ENCODE measurements around the gene IGSF21.

Gene IGSF21

DNA sequence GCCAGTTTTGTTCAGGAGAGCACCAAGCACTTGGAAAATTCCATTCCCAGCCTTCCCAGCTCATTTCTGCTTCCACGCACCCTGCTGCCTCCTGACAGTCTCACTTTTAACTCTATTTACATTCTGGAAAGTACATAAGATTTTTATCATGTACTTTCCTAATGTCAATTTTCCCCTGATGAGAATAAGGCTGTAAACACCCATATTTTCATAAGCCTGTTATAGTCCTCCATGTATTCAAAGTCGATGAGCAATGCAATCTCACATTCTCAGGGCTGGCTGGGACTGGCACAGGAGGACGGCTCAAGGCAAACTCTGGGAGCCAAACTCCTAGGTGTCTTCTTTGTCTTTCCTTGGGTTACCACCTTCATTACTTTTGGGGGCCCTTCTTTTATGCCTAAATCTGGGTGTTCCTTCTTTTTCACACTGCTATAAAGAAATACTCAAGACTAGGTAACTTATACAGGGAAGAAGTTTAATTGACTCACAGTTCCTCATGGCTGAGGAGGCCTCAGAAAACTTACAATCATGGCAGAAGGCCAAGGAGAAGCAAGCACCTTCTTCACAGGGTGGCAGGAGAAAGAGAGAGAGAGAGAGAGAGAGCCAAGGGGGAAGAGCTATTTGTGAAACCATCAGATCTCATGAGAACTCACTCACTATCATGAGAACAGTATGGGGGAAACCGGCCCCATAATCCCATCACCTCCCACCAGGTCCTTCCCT is 94.6 kb downstream of the IGSF21 start:
- H3K4ac ChIP-seq (ENCODE audit: low read depth, low read length) = no peak overlapping the region

DNA sequence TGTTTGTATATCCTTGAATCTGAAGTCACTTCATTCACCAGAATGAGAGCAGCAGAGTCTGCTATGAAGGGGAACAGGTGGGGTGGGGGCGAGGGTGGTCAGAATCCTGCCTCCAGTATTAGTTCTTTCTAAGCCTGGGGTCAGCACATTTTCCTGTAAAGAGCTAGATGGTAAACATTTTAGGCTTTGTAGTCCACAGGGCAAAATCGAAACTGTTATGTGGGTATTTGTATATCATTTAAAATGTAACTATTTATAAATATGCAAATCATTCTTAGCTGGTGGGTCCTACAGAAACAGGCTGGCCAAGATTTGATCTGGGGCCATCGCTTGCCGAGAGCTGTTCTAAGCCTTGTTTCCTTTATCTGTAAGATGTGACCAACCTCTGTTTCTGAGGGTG is 96.0 kb downstream of the IGSF21 start:
- no peak overlapping the region for H3K18ac ChIP-seq (ENCODE audit: low read length)
- no peak overlapping the region for H3K4ac ChIP-seq (ENCODE audit: low read depth, low read length)
- no peak overlapping the region for H3K4me3 ChIP-seq (ENCODE audit: low read depth, low read length)
- no peak for DNase-seq
- no CpG with 5 or more reads among the region's 4 CpGs for WGBS (ENCODE audit: extremely low coverage, insufficient coverage, insufficient read length)
- no peaks in the 10 kb centered on the region for H3K79me2 ChIP-seq (ENCODE audit: control insufficient read depth, insufficient read depth, low read length, poor library complexity)
- H3K36me3 ChIP-seq (ENCODE audit: control insufficient read depth in 1 of 2, insufficient read depth in 2 of 2, low read length in 2 of 2) = no peaks in the 10 kb centered on the region
- H2BK120ac ChIP-seq (ENCODE audit: insufficient read depth, low read length, poor library complexity) = no peak overlapping the region
- H3K9me3 ChIP-seq (ENCODE audit: insufficient read depth, low read depth, low read length) = no peaks in the 10 kb centered on the region
- H4K12ac ChIP-seq (ENCODE audit: low read depth, low read length) = no peak overlapping the region
- H4K91ac ChIP-seq (ENCODE audit: low read depth, low read length) = no peak overlapping the region
- no peak overlapping the region for H3K9ac ChIP-seq (ENCODE audit: low read length)
- H2BK12ac ChIP-seq (ENCODE audit: low read length) = no peak overlapping the region
- no peak overlapping the region for H3K14ac ChIP-seq (ENCODE audit: low read length)
- H3K79me1 ChIP-seq (ENCODE audit: low read length) = no peaks in the 10 kb centered on the region
- no peak overlapping the region for H2BK5ac ChIP-seq (ENCODE audit: low read depth, low read length, poor library complexity)
- no peak overlapping the region for H3K23ac ChIP-seq (ENCODE audit: low read length)
- H3K27ac ChIP-seq (ENCODE audit: low read depth, low read length) = no peak overlapping the region
- no peak overlapping the region for H3K4me2 ChIP-seq (ENCODE audit: low read length)
- no peak overlapping the region for H2AFZ ChIP-seq (ENCODE audit: insufficient read depth, low read length, poor library complexity)
- no peaks in the 10 kb centered on the region for H3K4me1 ChIP-seq (ENCODE audit: control insufficient read depth in 1 of 2, insufficient read depth in 2 of 2, low read length in 2 of 2)
- no peak overlapping the region for H4K8ac ChIP-seq (ENCODE audit: low read depth, low read length)
- no peaks in the 10 kb centered on the region for H3K27me3 ChIP-seq (ENCODE audit: insufficient read depth, low read length)
- H2AK5ac ChIP-seq (ENCODE audit: low read length) = no peak overlapping the region

More for the DNA sequence above, 94.6 kb downstream of the IGSF21 start:
- Histone ChIP-seq H4K91ac (ENCODE audit: low read depth, low read length) (no peak overlapping the region), H3K18ac (ENCODE audit: low read length) (no peak overlapping the region), H2AFZ (ENCODE audit: insufficient read depth, low read length, poor library complexity) (no peak overlapping the region), H3K4me2 (ENCODE audit: low read length) (no peak overlapping the region), H2BK12ac (ENCODE audit: low read length) (no peak overlapping the region), H3K36me3 (ENCODE audit: control insufficient read depth in 1 of 2, insufficient read depth in 2 of 2, low read length in 2 of 2) (no peaks in the 10 kb centered on the region), H3K23ac (ENCODE audit: low read length) (no peak overlapping the region), H3K27me3 (ENCODE audit: insufficient read depth, low read length) (no peaks in the 10 kb centered on the region), H2AK5ac (ENCODE audit: low read length) (no peak overlapping the region), H2BK120ac (ENCODE audit: insufficient read depth, low read length, poor library complexity) (no peak overlapping the region), H3K4me1 (ENCODE audit: control insufficient read depth in 1 of 2, insufficient read depth in 2 of 2, low read length in 2 of 2) (no peaks in the 10 kb centered on the region), H4K8ac (ENCODE audit: low read depth, low read length) (no peak overlapping the region), H2BK5ac (ENCODE audit: low read depth, low read length, poor library complexity) (no peak overlapping the region), H3K79me1 (ENCODE audit: low read length) (no peaks in the 10 kb centered on the region), H4K12ac (ENCODE audit: low read depth, low read length) (no peak overlapping the region), H3K9ac (ENCODE audit: low read length) (no peak overlapping the region), H3K14ac (ENCODE audit: low read length) (no peak overlapping the region), H3K4me3 (ENCODE audit: low read depth, low read length) (no peak overlapping the region), H3K9me3 (ENCODE audit: insufficient read depth, low read depth, low read length) (no peaks in the 10 kb centered on the region), H3K79me2 (ENCODE audit: control insufficient read depth, insufficient read depth, low read length, poor library complexity) (no peaks in the 10 kb centered on the region), H3K27ac (ENCODE audit: low read depth, low read length) (no peak overlapping the region)
- DNase-seq = no peak
- WGBS (ENCODE audit: extremely low coverage, insufficient coverage, insufficient read length) = no CpG with 5 or more reads among the region's 4 CpGs

DNA sequence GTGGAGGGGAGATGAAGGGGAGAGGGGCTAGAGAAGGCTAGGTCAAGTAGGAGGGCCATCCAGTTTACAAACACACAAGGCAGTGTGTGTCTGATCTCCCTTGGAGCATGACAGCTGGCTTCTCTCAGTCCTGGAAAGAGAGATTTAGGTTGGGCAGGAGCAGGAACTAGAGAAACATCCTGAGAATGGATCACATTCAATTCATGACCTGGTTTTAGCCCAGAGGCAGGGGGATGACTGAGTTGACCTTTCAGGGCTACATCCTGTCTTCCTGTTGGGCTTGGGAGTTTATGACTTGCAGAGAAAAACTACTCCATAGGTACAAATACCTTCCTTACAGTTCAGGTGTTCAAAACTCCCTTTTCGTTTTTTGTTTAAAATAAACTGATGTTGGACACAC is 97.0 kb downstream of the IGSF21 start:
- no peak overlapping the region for H4K8ac ChIP-seq (ENCODE audit: low read depth, low read length)
- no peak overlapping the region for H2AFZ ChIP-seq (ENCODE audit: insufficient read depth, low read length, poor library complexity)
- H3K9me3 ChIP-seq (ENCODE audit: insufficient read depth, low read depth, low read length) = no peaks in the 10 kb centered on the region
- H2BK5ac ChIP-seq (ENCODE audit: low read depth, low read length, poor library complexity) = no peak overlapping the region
- no peak overlapping the region for H3K23ac ChIP-seq (ENCODE audit: low read length)
- H3K27me3 ChIP-seq (ENCODE audit: insufficient read depth, low read length) = no peaks in the 10 kb centered on the region
- H3K4ac ChIP-seq (ENCODE audit: low read depth, low read length) = no peak overlapping the region
- no peak overlapping the region for H2BK12ac ChIP-seq (ENCODE audit: low read length)
- no peaks in the 10 kb centered on the region for H3K36me3 ChIP-seq (ENCODE audit: control insufficient read depth in 1 of 2, insufficient read depth in 2 of 2, low read length in 2 of 2)
- H3K4me3 ChIP-seq (ENCODE audit: low read depth, low read length) = no peak overlapping the region
- H3K4me1 ChIP-seq (ENCODE audit: control insufficient read depth in 1 of 2, insufficient read depth in 2 of 2, low read length in 2 of 2) = no peaks in the 10 kb centered on the region
- H3K79me1 ChIP-seq (ENCODE audit: low read length) = no peaks in the 10 kb centered on the region
- no peak overlapping the region for H3K9ac ChIP-seq (ENCODE audit: low read length)
- H4K91ac ChIP-seq (ENCODE audit: low read depth, low read length) = no peak overlapping the region
- no peak overlapping the region for H4K12ac ChIP-seq (ENCODE audit: low read depth, low read length)
- H3K14ac ChIP-seq (ENCODE audit: low read length) = no peak overlapping the region
- no peaks in the 10 kb centered on the region for H3K79me2 ChIP-seq (ENCODE audit: control insufficient read depth, insufficient read depth, low read length, poor library complexity)
- no peak overlapping the region for H3K27ac ChIP-seq (ENCODE audit: low read depth, low read length)
- H2AK5ac ChIP-seq (ENCODE audit: low read length) = no peak overlapping the region
- no peak overlapping the region for H3K4me2 ChIP-seq (ENCODE audit: low read length)
- no peak for DNase-seq
- no CpG with 5 or more reads among the region's 1 CpG for WGBS (ENCODE audit: extremely low coverage, insufficient coverage, insufficient read length)
- H2BK120ac ChIP-seq (ENCODE audit: insufficient read depth, low read length, poor library complexity) = no peak overlapping the region
- no peak overlapping the region for H3K18ac ChIP-seq (ENCODE audit: low read length)

DNA sequence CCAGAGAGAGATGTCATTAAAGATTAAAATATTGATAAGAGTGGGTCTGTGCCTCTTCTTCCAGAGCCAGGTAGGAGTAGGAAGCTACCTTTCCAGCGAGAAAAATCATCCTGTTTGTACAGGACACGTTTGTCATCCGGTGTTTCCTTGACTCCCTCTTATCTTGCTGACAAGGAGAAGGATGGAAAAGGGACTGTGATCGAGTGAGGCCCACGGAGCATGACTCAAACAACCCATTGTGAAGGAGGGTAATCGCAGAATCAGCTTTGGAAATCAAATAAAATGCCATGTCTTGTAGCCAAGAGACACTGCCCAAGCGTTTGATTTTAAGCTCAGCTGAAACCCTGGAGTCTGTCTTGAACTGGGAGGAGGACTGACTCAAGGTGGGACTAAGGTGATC is 97.7 kb downstream of the IGSF21 start:
- no peak overlapping the region for H4K12ac ChIP-seq (ENCODE audit: low read depth, low read length)
- H2AFZ ChIP-seq (ENCODE audit: insufficient read depth, low read length, poor library complexity) = no peak overlapping the region
- WGBS (ENCODE audit: extremely low coverage, insufficient coverage, insufficient read length) = no CpG with 5 or more reads among the region's 7 CpGs
- no peak overlapping the region for H3K4me2 ChIP-seq (ENCODE audit: low read length)
- no peaks in the 10 kb centered on the region for H3K9me3 ChIP-seq (ENCODE audit: insufficient read depth, low read depth, low read length)
- H3K79me1 ChIP-seq (ENCODE audit: low read length) = no peaks in the 10 kb centered on the region
- H3K23ac ChIP-seq (ENCODE audit: low read length) = no peak overlapping the region
- DNase-seq = no peak
- no peak overlapping the region for H2BK12ac ChIP-seq (ENCODE audit: low read length)
- no peaks in the 10 kb centered on the region for H3K4me1 ChIP-seq (ENCODE audit: control insufficient read depth in 1 of 2, insufficient read depth in 2 of 2, low read length in 2 of 2)
- no peak overlapping the region for H3K4ac ChIP-seq (ENCODE audit: low read depth, low read length)
- no peak overlapping the region for H2AK5ac ChIP-seq (ENCODE audit: low read length)
- H3K27me3 ChIP-seq (ENCODE audit: insufficient read depth, low read length) = no peaks in the 10 kb centered on the region
- no peak overlapping the region for H3K4me3 ChIP-seq (ENCODE audit: low read depth, low read length)
- no peaks in the 10 kb centered on the region for H3K36me3 ChIP-seq (ENCODE audit: control insufficient read depth in 1 of 2, insufficient read depth in 2 of 2, low read length in 2 of 2)
- no peaks in the 10 kb centered on the region for H3K79me2 ChIP-seq (ENCODE audit: control insufficient read depth, insufficient read depth, low read length, poor library complexity)
- no peak overlapping the region for H3K27ac ChIP-seq (ENCODE audit: low read depth, low read length)
- H4K8ac ChIP-seq (ENCODE audit: low read depth, low read length) = no peak overlapping the region
- no peak overlapping the region for H3K18ac ChIP-seq (ENCODE audit: low read length)
- H3K9ac ChIP-seq (ENCODE audit: low read length) = no peak overlapping the region
- H4K91ac ChIP-seq (ENCODE audit: low read depth, low read length) = no peak overlapping the region
- H3K14ac ChIP-seq (ENCODE audit: low read length) = no peak overlapping the region
- H2BK120ac ChIP-seq (ENCODE audit: insufficient read depth, low read length, poor library complexity) = no peak overlapping the region
- no peak overlapping the region for H2BK5ac ChIP-seq (ENCODE audit: low read depth, low read length, poor library complexity)

Data from trophoblast cell (in vitro differentiated cells and primary cell).